ENCODE results near the gene SHISA8. TPM values are rescaled to one million over a fixed set of nuclear protein-coding genes. Genes with fewer than 3 reads are reported as not detected.

SHISA8 gene
- total and polyA plus RNA-seq, 2 of the 13 experiments (the other 11 are each of a cell fraction or from before 2014, with no cell fraction given), result not detected

GRCh38 chr22:41946629-41947423 lies 32.0 kb upstream of the SHISA8 start, which contains the start of gene CENPM (continued):
- TF ChIP-seq ZNF781 (CRISPR knock-in tag; IDR thresholded peaks at IDR 0.05; ENCODE audit: borderline replicate concordance, not compliant biosample characterization) (peak; percentile 81), RCOR2 (CRISPR knock-in tag; IDR thresholded peaks at IDR 0.05) (no peak), PCBP2 (optimal IDR thresholded peaks at IDR 0.05; ENCODE audit: low read depth, low read length, poor library complexity, severe bottlenecking) (no peak), ZNF574 (CRISPR knock-in tag; IDR thresholded peaks at IDR 0.05) (peak; percentile 68), SMARCE1 (IDR thresholded peaks at IDR 0.05; ENCODE audit: borderline replicate concordance) (no peak), BCLAF1 (IDR thresholded peaks at IDR 0.05) (no peak), PRDM10 (CRISPR knock-in tag; IDR thresholded peaks at IDR 0.05; ENCODE audit: low read depth) (no peak; the same call in 1 of the 2 replicates), NR2F2 (IDR thresholded peaks at IDR 0.05; ENCODE audit: borderline replicate concordance, low read depth) (no peak), REL (CRISPR knock-in tag; conservative IDR thresholded peaks at IDR 0.05) (peak; percentile 72; the same call in 1 of the 2 replicates), AGO2 (optimal IDR thresholded peaks at IDR 0.05; ENCODE audit: low read depth, low read length) (peak; percentile 10), BCL6 (CRISPR knock-in tag; IDR thresholded peaks at IDR 0.05) (no peak), DMTF1 (CRISPR knock-in tag; IDR thresholded peaks at IDR 0.05) (no peak; the same call in 1 of the 2 replicates), REXO4 (CRISPR knock-in tag; IDR thresholded peaks at IDR 0.05; ENCODE audit: borderline replicate concordance) (peak; percentile 90; the same call in 1 of the 2 replicates), FIP1L1 (IDR thresholded peaks at IDR 0.05; ENCODE audit: borderline replicate concordance, insufficient read depth, low read depth, low read length) (no peak), NPAS2 (CRISPR knock-in tag; IDR thresholded peaks at IDR 0.05; ENCODE audit: borderline replicate concordance) (no peak), SPEN (CRISPR knock-in tag; IDR thresholded peaks at IDR 0.05; ENCODE audit: low read depth) (peak; percentile 27; the same call in 1 of the 2 replicates)

Measured in HepG2 (cell line).